Epithelial cell of esophagus (primary cell): ENCODE measurements around the gene IRGM.
"Not testable (repeated sequence)": the region's sequence is repeated elsewhere in the genome, so short reads cannot be mapped to it uniquely, and the experiment has no call there.

Source experiments
- DNase-seq: peaks from one replicate; pipeline ENCODE4 v3.0.0; 2010; ENCODE audit warnings: low read depth
- H3K4me3 ChIP-seq: 2 replicates; pipeline ENCODE4 v1.5.1; 2011; ENCODE audit warnings: mild to moderate bottlenecking, low read length, control low read depth
- CTCF ChIP-seq: IDR thresholded peaks from 2 replicates; pipeline ENCODE4 v1.5.1; 2011; ENCODE audit warnings: low read depth, mild to moderate bottlenecking, low read length, control low read depth, inconsistent platforms; ENCODE audit not compliant: insufficient read depth; ENCODE audit errors: missing control alignments

Gene IRGM

GRCh38 chr5:150846308-150846653 lies at the start of gene IRGM:
TSS of gene IRGM (plus strand) at chr5:150846521. CDS start at chr5:150848124, 1,603 bp downstream.
- DNase-seq, H3K4me3 ChIP-seq: not testable (repeated sequence)

- no peak overlapping the region for H3K4me3 ChIP-seq
- DNase-seq: no peak
- no peak for TF ChIP-seq CTCF
Observed at GRCh38 chr5:150797384-150797783, 48.9 kb upstream of the IRGM start.

- peak; percentile 78 for DNase-seq
- TF ChIP-seq CTCF: peak; percentile 53
- H3K4me3 ChIP-seq: peak overlapping the region; percentile 40
Observed at GRCh38 chr5:150801117-150801927, 45.0 kb upstream of the IRGM start.

GRCh38 chr5:150804388-150804787 lies 41.9 kb upstream of the IRGM start:
- DNase-seq: no peak
- H3K4me3 ChIP-seq: no peak overlapping the region
- TF ChIP-seq CTCF: no peak

GRCh38 chr5:150809363-150809762 lies 37.0 kb upstream of the IRGM start:
- no peak for TF ChIP-seq CTCF
- no peak overlapping the region for H3K4me3 ChIP-seq
- DNase-seq: no peak

- TF ChIP-seq CTCF: no peak
- DNase-seq: no peak
- H3K4me3 ChIP-seq: no peak overlapping the region
Observed at GRCh38 chr5:150815010-150815409, 31.3 kb upstream of the IRGM start.

- TF ChIP-seq CTCF: no peak
- no peak overlapping the region for H3K4me3 ChIP-seq
- DNase-seq: no peak
Observed at GRCh38 chr5:150816946-150817345, 29.4 kb upstream of the IRGM start.
